Cardiac septum (tissue), 1 donor: Measurements from ENCODE around the gene L3MBTL3. TPM values are rescaled to one million over a fixed set of nuclear protein-coding genes. Genes with fewer than 3 reads are reported as not detected.
"Not testable (repeated sequence)": the region's sequence is repeated elsewhere in the genome, so short reads cannot be mapped to it uniquely, and the experiment has no call there.

Source experiments
- DNase-seq: peaks from one replicate; pipeline ENCODE4 v3.0.0-alpha.2; 2020; ENCODE audit warnings: low spot score
- intact Hi-C: fragments of 100-400 bp; cut with DNase I; formaldehyde crosslinking; loops from one replicate; pipeline ENCODE4 v1.14.0; 2022
- total RNA-seq: library from RNA; stranded (reverse); fragmentation: NEBNext Ultra II Directional; extraction: Animal tissue kit (Norgen Biotek cat#: 25700); gene quantifications from one replicate; pipeline ENCODE4 v1.2.1, GENCODE V29; 2021
- donor health status: DM: no; HTN: no; CAD: no.

Gene L3MBTL3
- total RNA-seq, 1 donor from 2014 or later: 2.8 TPM

DNA sequence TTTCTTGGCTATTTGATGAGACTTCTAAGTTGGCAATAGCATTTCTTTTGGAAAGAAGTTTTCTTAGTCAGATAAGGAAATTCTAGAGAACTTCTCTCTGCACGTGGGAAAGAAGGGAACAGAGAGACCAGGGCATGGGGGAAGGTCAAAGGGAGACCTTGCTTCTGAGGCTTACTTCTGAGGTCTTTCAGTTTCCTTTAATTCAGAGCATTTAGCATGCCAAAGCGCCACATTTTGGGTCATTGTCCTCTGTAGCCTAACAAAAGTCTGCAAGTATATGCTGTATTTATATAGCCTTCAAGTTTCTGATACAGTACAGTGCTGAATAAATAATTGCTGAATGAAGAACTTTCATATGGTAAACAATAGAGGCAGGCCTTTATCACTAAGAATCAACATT lies 108.8 kb downstream of the L3MBTL3 start:
- DNase-seq: no peak
- intact Hi-C loops: no loop called here

DNA sequence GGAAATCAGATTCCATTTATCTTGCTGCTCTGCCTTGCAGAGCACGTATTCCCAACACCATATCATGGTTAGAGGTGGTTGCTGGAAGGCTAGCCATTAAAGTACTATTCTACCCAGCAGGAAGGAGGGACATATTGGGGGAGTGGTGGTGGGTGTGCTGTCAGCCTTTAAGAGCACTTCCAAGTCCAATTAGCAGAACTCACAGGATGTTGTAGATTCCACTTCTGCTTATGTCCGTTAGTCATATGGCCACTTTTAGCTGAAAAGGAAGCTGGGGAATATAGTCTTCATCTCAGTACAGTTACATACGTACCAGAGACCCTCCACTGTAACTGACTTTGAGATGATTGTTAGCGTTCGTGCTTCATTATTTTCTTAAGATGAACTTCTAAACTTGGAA lies 109.9 kb downstream of the L3MBTL3 start:
- intact Hi-C loops: no loop called here
- no peak for DNase-seq

DNA sequence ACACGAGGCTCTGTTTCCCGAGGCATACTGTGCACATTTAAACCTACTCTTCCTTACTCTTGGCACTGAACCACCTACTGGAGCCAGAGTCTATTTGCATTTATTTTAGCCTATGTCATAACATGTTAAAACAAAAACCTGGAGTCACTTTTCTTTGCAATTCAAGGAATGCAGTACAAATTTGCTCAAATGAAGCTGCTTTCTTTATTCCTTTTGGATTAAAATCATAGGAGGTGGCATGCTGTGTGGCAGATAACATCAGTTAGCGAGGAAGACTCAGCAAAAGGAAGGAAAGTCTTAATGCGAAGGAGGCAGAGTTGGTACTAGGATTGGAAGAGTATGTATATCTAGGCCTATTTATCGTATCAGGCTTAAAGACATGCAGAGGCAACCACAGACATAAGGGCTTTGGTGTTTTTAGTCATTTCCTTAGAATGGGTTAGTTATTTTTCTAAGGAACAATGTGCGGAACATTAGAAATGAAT lies 111.4 kb downstream of the L3MBTL3 start:
- intact Hi-C loops: no loop called here
- no peak for DNase-seq

DNA sequence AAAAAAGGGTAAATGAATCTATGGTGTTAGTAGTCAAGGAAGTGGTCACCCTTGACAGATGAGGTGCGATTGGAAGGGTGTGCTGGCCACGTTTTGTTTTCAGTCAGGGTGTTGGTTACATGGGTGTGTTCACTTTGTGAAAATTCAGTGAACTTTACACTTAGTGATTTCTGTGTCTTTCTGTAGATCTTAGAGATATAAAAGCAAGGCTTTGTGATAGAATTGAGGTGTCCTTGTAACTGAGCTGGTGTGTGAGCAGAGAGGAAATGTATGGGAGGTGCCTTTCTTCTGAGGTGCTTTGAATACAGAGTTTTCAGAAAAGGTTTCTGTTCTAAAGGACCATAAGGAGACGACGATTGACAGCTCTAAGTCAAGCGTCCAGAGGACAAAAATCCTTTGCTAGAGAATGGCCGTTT lies 113.9 kb downstream of the L3MBTL3 start:
- DNase-seq: no peak
- intact Hi-C loops: no loop called here

DNA sequence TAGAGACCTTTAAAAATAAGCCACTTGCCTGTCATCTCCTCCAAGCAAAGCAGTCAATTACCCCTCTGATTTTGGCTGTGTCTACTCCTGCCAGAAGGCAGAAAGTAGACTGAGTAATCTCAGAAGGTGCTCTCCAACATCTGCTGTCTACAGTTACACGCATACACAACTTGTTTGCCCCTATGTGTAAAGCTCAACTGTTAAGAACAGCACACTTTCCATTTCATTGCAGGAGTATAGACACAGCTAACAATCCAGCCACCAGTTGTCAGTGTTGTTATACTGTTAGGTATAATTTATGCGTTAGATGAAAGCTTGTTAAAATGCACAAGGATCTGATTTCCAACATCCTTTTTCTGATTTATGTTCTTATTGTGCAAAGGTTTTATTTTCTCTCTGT lies 116.2 kb downstream of the L3MBTL3 start:
- DNase-seq: no peak
- intact Hi-C loops: no loop called here

GRCh38 chr6:130136798-130137197 lies 118.4 kb downstream of the L3MBTL3 start:
- no peak for DNase-seq

GRCh38 chr6:130138116-130138908 lies 119.9 kb downstream of the L3MBTL3 start:
- DNase-seq: no peak
- intact Hi-C loops: no loop called here

More at GRCh38 chr6:130136798-130137197, 118.4 kb downstream of the L3MBTL3 start:
- intact Hi-C loops: no loop called here

- DNase-seq: no peak
- intact Hi-C loops: no loop called here
Measured at GRCh38 chr6:130138909-130139242, 120.5 kb downstream of the L3MBTL3 start.

DNA sequence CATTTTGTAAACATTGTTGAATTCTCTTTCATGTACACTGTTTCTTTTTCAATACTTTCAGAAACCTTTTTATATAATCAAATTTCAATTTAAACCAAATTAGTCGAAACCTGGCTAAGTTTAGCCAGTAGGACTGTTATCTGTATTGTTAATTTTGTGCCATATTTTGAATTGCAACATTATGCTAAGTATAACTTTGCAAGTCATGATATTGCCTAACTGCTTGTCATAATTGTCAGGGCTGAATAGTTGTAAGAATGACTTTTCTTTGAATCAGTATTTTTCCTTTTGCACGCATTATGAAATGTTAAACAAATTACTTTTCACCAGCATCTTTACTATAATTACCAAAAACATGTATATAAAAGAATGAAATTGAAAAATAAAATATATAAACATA lies 121.7 kb downstream of the L3MBTL3 start:
- intact Hi-C loops: no loop called here
- DNase-seq: no peak

DNA sequence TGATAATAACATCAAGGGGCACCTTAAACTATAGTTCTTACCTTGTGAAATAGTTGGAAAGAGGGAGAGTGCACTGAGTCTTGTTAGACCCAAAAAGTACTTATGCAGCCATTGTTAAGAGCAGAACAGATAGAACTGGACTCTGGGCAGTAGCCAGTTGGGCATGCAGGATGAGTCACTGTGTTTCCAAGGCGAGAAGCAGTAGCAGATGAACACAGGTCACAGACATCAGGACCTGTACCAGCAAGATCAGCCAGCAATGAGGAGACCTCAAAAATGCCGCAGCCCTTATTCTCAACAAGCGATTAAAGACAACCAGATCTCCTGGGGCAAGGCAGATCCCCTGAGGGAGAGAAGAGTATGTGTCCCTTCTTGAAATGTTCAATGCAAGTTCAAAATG lies 125.3 kb downstream of the L3MBTL3 start:
- DNase-seq: no peak
- intact Hi-C loops: no loop called here

GRCh38 chr6:130147111-130147510 lies 128.7 kb downstream of the L3MBTL3 start:
- DNase-seq: no peak
- intact Hi-C loops: no loop called here

GRCh38 chr6:130148181-130148580 lies 129.8 kb downstream of the L3MBTL3 start:
- intact Hi-C loops: no loop called here
- DNase-seq: no peak

DNA sequence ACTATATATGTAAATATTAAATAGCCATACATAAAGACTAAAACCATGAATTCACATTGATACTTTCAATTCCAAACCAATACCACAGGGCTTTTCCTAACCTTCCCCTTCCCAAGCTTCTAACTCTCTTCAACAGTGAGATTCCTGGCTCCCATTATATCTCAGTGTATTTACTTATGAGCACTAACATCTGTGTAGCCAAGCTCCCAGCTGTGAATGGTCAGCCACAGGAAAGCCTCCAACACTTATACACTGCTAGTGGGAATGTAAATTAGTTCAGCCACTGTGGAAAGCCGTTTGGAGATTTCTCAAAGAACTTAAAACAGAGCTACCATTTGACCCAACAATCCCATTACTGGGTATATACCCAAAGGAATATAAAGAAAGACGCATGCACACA lies 130.6 kb downstream of the L3MBTL3 start:
- intact Hi-C loops, DNase-seq: not testable (repeated sequence)

- intact Hi-C loops: no loop called here
Measured at GRCh38 chr6:130150906-130151305, 132.5 kb downstream of the L3MBTL3 start.

DNA sequence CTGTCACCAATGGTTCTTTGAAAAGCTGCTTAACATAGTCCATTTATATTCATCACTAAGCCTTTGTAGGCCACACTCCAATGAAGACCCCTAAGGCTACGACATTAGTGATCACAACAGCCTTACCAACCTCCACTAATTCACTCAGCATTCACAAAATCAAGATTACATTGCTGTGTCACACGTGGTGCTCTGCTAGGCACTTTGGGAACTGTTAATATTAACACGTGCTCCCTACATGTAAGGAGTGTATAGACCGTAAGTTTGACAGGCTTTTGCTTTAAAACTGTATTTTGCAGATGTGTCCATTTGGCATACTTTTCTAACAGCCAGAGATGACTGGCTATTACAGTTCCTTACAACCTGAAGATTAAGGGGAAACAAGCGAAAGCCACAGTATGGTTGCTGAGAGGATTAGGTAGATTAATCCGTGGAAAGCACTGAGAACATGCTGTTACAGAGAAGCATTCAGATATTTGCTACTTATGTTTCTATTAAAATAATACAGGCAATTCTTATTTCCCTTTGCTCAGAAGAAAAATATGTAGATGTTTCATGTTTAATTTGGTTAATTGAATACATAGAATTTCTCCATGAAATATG lies 134.6 kb downstream of the L3MBTL3 start:
- DNase-seq: no peak
- intact Hi-C loops: no loop called here

More at GRCh38 chr6:130150906-130151305, 132.5 kb downstream of the L3MBTL3 start:
- DNase-seq: no peak

GRCh38 chr6:130156908-130157307 lies 138.5 kb downstream of the L3MBTL3 start:
- intact Hi-C loops: no loop called here
- no peak for DNase-seq

GRCh38 chr6:130158056-130158455 lies 139.7 kb downstream of the L3MBTL3 start:
- no peak for DNase-seq
- intact Hi-C loops: no loop called here

- intact Hi-C loops: no loop called here
- no peak for DNase-seq
Measured at GRCh38 chr6:130158548-130158947, 140.2 kb downstream of the L3MBTL3 start.

DNA sequence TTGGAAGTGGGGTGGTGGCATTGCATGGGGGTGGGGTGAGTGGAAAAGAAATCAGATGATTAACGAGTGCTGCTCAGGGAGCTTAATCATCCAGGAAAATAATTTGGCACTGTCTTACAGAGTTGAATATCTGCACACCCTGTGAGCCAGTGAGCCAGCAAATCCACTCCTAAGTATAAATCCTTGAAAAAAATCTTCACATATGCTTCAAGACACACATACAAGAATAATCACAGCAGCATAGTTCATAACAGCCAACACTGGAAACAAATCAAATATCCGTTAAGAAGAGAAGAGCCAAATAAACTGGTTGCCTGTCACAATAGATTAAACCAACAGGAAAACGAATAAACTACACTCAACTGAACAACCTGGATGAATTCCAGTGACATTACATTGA lies 141.6 kb downstream of the L3MBTL3 start:
- no peak for DNase-seq
- intact Hi-C loops: no loop called here

- intact Hi-C loops: no loop called here
- no peak for DNase-seq
Measured at GRCh38 chr6:130161683-130162404, 143.5 kb downstream of the L3MBTL3 start.

- no peak for DNase-seq
- intact Hi-C loops: no loop called here
Measured at GRCh38 chr6:130162421-130162820, 144.0 kb downstream of the L3MBTL3 start.
